Coronary artery (tissue), 2 donors: ENCODE data around the gene KRTAP5-2.

ENCODE experiments used
- DNase-seq: peaks from one replicate; pipeline ENCODE4 v3.0.0-alpha.2; 2017; ENCODE audit warnings: low spot score
- H3K27ac ChIP-seq, 2 donors: fragments of 200-600 bp; sonication (generic); one replicate each; pipeline ENCODE4 v1.5.1; 2016 to 2019
- H3K4me3 ChIP-seq: fragments of 200-600 bp; sonication (generic); 2 replicates; pipeline ENCODE4 v1.5.1; 2016; ENCODE audit warnings: mild to moderate bottlenecking, moderate library complexity
- CTCF ChIP-seq: fragments of 200-600 bp; sonication (generic); IDR thresholded peaks from one replicate; pipeline ENCODE4 v1.5.1; 2019; ENCODE audit warnings: antibody characterized with exemption

Gene KRTAP5-2

GRCh38 chr11:1567052-1567720 lies 30.9 kb downstream of the KRTAP5-2 start:
- DNase-seq, result no peak
- no peak for TF ChIP-seq CTCF
- H3K27ac ChIP-seq, result no peak overlapping the region
- H3K4me3 ChIP-seq, result no peak overlapping the region

DNA sequence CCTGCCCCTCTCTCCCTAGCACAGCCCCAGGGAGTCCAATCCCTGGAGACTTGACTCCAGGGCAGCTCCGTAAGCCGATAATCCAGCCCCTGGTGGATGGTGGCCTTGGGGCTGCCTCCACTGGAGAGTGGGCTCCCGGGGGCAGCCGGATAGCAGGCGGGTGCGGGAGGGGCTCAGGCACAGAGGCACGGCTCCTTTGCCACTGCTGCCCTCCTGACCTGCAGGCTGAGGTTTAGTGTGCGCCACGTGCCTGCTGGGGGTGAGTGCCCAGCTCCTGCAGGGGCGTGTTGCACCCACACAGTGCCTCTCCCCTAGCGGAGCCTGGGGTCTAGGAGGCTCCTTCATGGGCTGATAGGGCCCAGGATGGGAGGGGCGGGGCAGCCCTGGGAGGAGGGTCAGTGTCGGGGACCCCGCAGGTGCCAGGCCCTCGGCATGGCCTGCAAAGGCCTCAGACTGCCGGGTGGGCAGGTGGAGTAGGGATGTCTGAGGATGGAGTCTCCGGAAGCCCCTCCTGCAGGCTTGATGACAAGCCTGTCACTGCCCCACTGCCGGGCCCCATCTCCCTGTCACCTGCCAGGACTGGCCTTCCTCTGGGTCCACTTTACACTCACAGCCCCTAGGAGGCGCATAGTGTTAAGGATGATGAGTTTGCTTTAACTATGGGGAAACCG lies 31.6 kb downstream of the KRTAP5-2 start:
- TF ChIP-seq CTCF, result no peak
- DNase-seq, result no peak
- H3K4me3 ChIP-seq, result no peak overlapping the region
- no peak overlapping the region for H3K27ac ChIP-seq

DNA sequence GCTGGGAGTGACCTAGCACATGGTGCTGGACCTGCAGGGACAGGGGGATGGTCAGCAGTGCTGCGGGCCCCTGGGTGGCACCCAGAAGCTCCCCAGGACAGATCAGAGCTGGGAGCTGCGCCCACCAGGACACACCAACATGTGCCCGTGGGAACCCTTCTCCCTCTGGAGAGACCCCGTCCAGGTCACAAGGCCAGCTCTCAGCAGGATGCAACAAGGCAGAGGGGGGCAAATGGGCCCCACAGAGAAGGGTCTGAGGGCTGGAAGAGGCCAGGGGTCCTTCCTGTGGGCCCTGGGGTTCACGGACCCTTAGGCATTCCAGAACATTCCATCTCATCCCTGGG lies 32.2 kb downstream of the KRTAP5-2 start:
- Histone ChIP-seq H3K27ac (peak overlapping the region in 1 of 2 donors; percentile 1), H3K4me3 (no peak overlapping the region)
- no peak for DNase-seq
- no peak for TF ChIP-seq CTCF

GRCh38 chr11:1565173-1565903 lies 32.8 kb downstream of the KRTAP5-2 start:
- Histone ChIP-seq H3K4me3 (no peak overlapping the region), H3K27ac (peak overlapping the region; percentile 21 to 69)
- TF ChIP-seq CTCF, result no peak
- DNase-seq, result no peak

DNA sequence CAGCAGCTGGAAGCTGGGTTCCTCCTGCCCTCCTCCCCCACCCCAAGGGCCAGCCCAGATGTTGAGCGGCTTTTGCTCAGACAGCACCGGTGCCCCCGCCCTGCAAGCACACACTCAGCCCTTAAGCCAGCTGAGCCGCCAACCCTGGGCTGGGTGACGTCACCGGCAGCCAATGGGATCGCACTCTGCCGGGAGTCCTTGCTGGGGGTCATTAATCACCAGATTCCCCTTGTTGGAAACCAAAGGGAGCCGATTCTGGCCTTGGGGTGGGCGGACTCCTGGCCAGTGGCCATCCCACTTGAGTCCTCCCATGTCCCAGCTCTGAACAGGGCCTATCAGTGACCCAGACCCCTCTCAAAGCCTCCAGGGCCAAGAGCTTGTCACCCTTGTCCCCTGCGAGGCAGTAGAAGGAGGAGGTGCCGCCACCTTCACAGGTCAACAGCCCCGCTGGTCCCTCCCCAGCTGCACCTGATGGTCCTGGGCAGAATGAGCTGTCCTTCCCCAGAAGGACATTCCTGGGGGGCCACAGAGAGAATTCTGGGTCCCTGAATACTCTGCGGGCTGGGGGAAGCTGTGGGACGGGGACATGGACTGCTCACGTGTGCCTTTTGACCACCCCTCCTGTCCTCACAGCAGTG lies 33.4 kb downstream of the KRTAP5-2 start:
- TF ChIP-seq CTCF, result no peak
- Histone ChIP-seq H3K27ac (peak overlapping the region; percentile 21 to 69), H3K4me3 (no peak overlapping the region)
- DNase-seq, result no peak

DNA sequence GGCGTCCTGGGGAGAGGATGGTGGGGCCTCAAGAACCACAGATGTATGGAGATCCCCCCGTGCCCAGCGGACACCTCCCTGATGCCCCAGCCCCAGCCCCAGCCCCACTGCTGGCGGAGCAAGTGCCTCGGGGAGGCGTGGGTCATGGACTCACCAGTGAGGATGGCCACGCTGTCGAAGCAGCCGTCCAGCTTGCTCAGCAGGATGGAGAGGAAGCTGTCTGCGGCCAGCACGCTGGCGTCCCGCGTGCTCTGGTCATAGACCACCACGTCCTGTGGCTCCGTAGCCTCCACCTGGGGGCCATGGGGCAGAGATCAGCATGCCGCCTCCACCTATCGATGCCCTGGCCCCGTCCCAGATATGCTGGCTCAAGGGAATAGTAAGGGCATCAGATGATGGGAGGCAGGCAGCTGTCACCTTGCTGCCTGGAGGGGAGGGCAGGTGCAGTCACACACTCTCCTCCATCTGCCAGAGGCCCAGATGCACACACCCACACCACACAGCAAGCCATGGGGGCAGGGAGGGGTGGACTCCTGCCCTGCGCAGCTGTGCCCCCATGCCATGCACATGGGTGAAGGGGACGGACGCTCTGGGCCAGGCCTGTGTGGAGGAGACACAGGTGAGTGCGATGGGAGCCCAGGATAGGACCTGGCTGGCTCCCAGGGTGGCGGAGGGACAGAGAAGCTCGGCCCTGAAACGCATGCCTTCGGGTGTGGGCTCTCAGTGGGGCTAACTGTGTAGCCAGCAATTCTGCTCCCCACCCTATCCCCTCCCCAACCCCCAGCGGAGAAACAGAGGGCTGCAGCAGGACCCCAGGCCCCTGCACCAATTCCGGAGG lies 34.2 kb downstream of the KRTAP5-2 start:
- DNase-seq, result no peak
- H3K4me3 ChIP-seq, result no peak overlapping the region
- peak overlapping the region in 1 of 2 donors; percentile 69 for H3K27ac ChIP-seq

More for the DNA sequence above, 34.2 kb downstream of the KRTAP5-2 start:
- TF ChIP-seq CTCF, result no peak
